ENCODE data around the gene IKZF5.

Gene IKZF5

GRCh38 chr10:122980209-122981065 is 28.2 kb downstream of the IKZF5 start, which contains the start of gene PSTK:
Gene PSTK, plus strand, starts transcription at chr10:122980401. Its CDS starts 79 bp downstream, at chr10:122980480.
- DNase-seq, result peak; percentile 86

GRCh38 chr10:122974543-122975064 is 34.0 kb downstream of the IKZF5 start:
- DNase-seq, result no peak

- DNase-seq, result no peak
Observed at GRCh38 chr10:122974023-122974422, 34.6 kb downstream of the IKZF5 start.

GRCh38 chr10:122968698-122969097 is 39.9 kb downstream of the IKZF5 start:
- no peak for DNase-seq

- DNase-seq, result no peak
Observed at GRCh38 chr10:122966879-122967278, 41.7 kb downstream of the IKZF5 start.

- no peak for DNase-seq
Observed at GRCh38 chr10:122962405-122962804, 46.2 kb downstream of the IKZF5 start.

- no peak for DNase-seq
Observed at GRCh38 chr10:122957474-122957873, 51.1 kb downstream of the IKZF5 start.

GRCh38 chr10:122955892-122956291 is 52.7 kb downstream of the IKZF5 start:
- no peak for DNase-seq

GRCh38 chr10:122954731-122955050 is 53.9 kb downstream of the IKZF5 start:
- DNase-seq, result no peak

GRCh38 chr10:122953902-122954730 is 54.5 kb downstream of the IKZF5 start, which contains the start of gene C10orf88:
Gene C10orf88, minus strand, starts transcription at chr10:122954227. Its CDS starts 49 bp downstream, at chr10:122954178.
- DNase-seq, result peak; percentile 97

- DNase-seq, result no peak
Observed at GRCh38 chr10:122949296-122949695, 59.3 kb downstream of the IKZF5 start.
